Activated B cell treated with CpG ODN at 0.5 μM for 24 hours (primary cell): ENCODE data around the gene CNTFR. TPM values are rescaled to one million over a fixed set of nuclear protein-coding genes. Genes with fewer than 3 reads are reported as not detected.

Source experiments
- ATAC-seq: fragments of 200-7000 bp; cut with Tn5 transposase; one replicate; pipeline ENCODE4 v1.10.0; 2021; ENCODE audit warnings: low read depth, mild to moderate bottlenecking, moderate library complexity
- CTCF ChIA-PET: fragments of 350-600 bp; sonication (Branson Sonifier 250); formaldehyde crosslinking; loops from one replicate; lab custom pipeline; 2021; ENCODE audit warnings: antibody characterized with exemption; lab: Charles Lee
- POLR2A ChIA-PET: fragments of 350-600 bp; sonication (Branson Sonifier 250); formaldehyde crosslinking; loops from one replicate; lab custom pipeline; 2021; ENCODE audit warnings: antibody characterized with exemption; lab: Charles Lee
- DNase-seq: peaks from one replicate; pipeline ENCODE4 v3.0.0; 2022
- H3K27ac Mint-ChIP-seq: one replicate; pipeline ENCODE4 v1.8.0; 2020; ENCODE audit warnings: mixed read lengths
- H3K27me3 Mint-ChIP-seq: one replicate; pipeline ENCODE4 v1.8.0; 2021; ENCODE audit warnings: mixed read lengths
- H3K36me3 Mint-ChIP-seq: one replicate; pipeline ENCODE4 v1.8.0; 2021; ENCODE audit warnings: low read depth, mixed read lengths
- H3K4me1 Mint-ChIP-seq: one replicate; pipeline ENCODE4 v1.8.0; 2021; ENCODE audit warnings: mixed read lengths
- H3K4me3 Mint-ChIP-seq: one replicate; pipeline ENCODE4 v1.8.0; 2020; ENCODE audit warnings: mild to moderate bottlenecking, mixed read lengths
- H3K9me3 Mint-ChIP-seq: one replicate; pipeline ENCODE4 v1.8.0; 2020; ENCODE audit warnings: mixed read lengths
- intact Hi-C: fragments of 100-400 bp; cut with micrococcal nuclease; formaldehyde crosslinking; loops from one replicate; pipeline ENCODE4 v1.15.1; 2024
- total RNA-seq: library from RNA; stranded (reverse); gene quantifications from 2 replicates; pipeline ENCODE4 v1.2.3, GENCODE V29; 2022
- TF ChIP-seq, protein P1 (sequence below): fragments of 200-600 bp; IDR thresholded peaks from one replicate; pipeline ENCODE4 v1.8.0; 2022; ENCODE audit warnings: antibody characterized with exemption, mild to moderate bottlenecking

Gene CNTFR
- total RNA-seq, 1 donor from 2014 or later: not detected

DNA sequence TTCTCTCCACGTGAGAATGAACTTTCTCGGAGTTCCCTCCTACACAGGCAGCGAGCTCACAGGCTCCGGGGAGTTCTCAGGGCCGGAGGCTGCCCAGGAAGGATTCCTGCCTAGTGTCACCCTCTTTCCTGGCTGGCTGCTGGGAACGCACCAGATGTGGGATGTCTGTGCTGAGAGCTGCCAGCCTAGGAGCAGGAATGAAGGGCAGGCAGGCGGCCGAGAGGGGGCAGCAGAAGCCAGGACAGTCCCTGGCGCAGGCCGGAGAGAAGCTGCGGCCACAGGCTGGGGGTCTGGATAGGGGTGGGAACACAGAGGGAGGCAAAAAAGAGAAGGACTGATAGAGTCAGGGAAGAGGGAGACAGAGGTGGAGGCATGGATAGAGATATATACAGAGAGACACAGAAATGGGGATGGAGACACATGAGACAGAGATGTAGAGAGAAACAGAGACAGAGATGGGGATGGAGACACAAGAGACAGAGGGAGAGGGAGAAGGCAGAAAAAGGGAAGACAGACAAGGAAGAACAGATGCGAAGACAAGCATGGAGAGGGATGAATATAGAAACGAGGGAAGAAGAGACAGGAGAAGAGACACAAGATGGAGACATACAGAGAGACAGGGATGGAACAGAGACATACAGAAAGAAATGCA lies 41.4 kb downstream of the CNTFR start:
- Mint-ChIP-seq H3K27ac (no peak overlapping the region), H3K9me3 (no peaks in the 10 kb centered on the region), H3K36me3 (no peaks in the 10 kb centered on the region), H3K4me3 (no peak overlapping the region), H3K27me3 (peaks cover 29% of the 10 kb centered on the region), H3K4me1 (no peaks in the 10 kb centered on the region)
- intact Hi-C loops: loop anchor here (1.0 to 2.0 kb wide), 5 partner anchors 43 to 155 kb away; no protein-coding TSS in a partner anchor
- POLR2A ChIA-PET: no interaction called here
- DNase-seq: peak; percentile 34
- TF ChIP-seq, protein P1, sequence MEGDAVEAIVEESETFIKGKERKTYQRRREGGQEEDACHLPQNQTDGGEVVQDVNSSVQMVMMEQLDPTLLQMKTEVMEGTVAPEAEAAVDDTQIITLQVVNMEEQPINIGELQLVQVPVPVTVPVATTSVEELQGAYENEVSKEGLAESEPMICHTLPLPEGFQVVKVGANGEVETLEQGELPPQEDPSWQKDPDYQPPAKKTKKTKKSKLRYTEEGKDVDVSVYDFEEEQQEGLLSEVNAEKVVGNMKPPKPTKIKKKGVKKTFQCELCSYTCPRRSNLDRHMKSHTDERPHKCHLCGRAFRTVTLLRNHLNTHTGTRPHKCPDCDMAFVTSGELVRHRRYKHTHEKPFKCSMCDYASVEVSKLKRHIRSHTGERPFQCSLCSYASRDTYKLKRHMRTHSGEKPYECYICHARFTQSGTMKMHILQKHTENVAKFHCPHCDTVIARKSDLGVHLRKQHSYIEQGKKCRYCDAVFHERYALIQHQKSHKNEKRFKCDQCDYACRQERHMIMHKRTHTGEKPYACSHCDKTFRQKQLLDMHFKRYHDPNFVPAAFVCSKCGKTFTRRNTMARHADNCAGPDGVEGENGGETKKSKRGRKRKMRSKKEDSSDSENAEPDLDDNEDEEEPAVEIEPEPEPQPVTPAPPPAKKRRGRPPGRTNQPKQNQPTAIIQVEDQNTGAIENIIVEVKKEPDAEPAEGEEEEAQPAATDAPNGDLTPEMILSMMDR: peak; percentile 64
- CTCF ChIA-PET: interaction anchor here (1.2 to 3.0 kb wide), 6 partner anchors 36 to 144 kb away, joined by 5 to 12 read pairs (median 10); no protein-coding TSS in a partner anchor
- ATAC-seq: peak; percentile 66

GRCh38 chr9:34546834-34547827 lies 42.4 kb downstream of the CNTFR start:
- CTCF ChIA-PET: interaction anchor here (1.2 to 3.0 kb wide), 6 partner anchors 37 to 143 kb away, joined by 5 to 12 read pairs (median 10); no protein-coding TSS in a partner anchor
- POLR2A ChIA-PET: no interaction called here
- DNase-seq: no peak

GRCh38 chr9:34546102-34546833 lies 43.3 kb downstream of the CNTFR start:
- Mint-ChIP-seq H3K4me1 (no peaks in the 10 kb centered on the region), H3K4me3 (no peak overlapping the region), H3K27me3 (peaks cover 26% of the 10 kb centered on the region), H3K9me3 (no peaks in the 10 kb centered on the region), H3K27ac (no peak overlapping the region), H3K36me3 (no peaks in the 10 kb centered on the region)
- ATAC-seq (no peak), DNase-seq (no peak)
- intact Hi-C loops: no loop called here
- TF ChIP-seq, protein P1: no peak
- POLR2A ChIA-PET: no interaction called here
- CTCF ChIA-PET: interaction anchor here (2.3 kb wide), 1 partner anchor 142 kb away, joined by 5 read pairs; no protein-coding TSS in a partner anchor

More at GRCh38 chr9:34546834-34547827, 42.4 kb downstream of the CNTFR start:
- no peaks in the 10 kb centered on the region for H3K9me3 Mint-ChIP-seq
- ATAC-seq: peak; percentile 58
- no peaks in the 10 kb centered on the region for H3K4me1 Mint-ChIP-seq
- H3K4me3 Mint-ChIP-seq: no peak overlapping the region
- intact Hi-C loops: loop anchor here (1.0 kb wide), 1 partner anchor 110 kb away; no protein-coding TSS in a partner anchor
- no peak overlapping the region for H3K27ac Mint-ChIP-seq
- H3K27me3 Mint-ChIP-seq: peaks cover 29% of the 10 kb centered on the region
- no peaks in the 10 kb centered on the region for H3K36me3 Mint-ChIP-seq
- TF ChIP-seq, protein P1: no peak

- H3K9me3 Mint-ChIP-seq: no peaks in the 10 kb centered on the region
- ChIA-PET POLR2A (no interaction called here), CTCF (no interaction called here)
- peaks cover 22% of the 10 kb centered on the region for H3K27me3 Mint-ChIP-seq
- no peak overlapping the region for H3K4me3 Mint-ChIP-seq
- DNase-seq: no peak
- H3K27ac Mint-ChIP-seq: no peak overlapping the region
- no peaks in the 10 kb centered on the region for H3K36me3 Mint-ChIP-seq
- intact Hi-C loops: no loop called here
- H3K4me1 Mint-ChIP-seq: no peaks in the 10 kb centered on the region
- TF ChIP-seq, protein P1: no peak
- ATAC-seq: no peak
These were observed 44.0 kb downstream of the CNTFR start for GRCh38 chr9:34545497-34545896.
